PC-9 (cell line): ENCODE data around the gene PTPN13. TPM values are rescaled to one million over a fixed set of nuclear protein-coding genes. Genes with fewer than 3 reads are reported as not detected.

Experiments used
- BruUV-seq: library from RNA; stranded (reverse); fragments of 400-500 nt; replicated peaks from 2 replicates; lab custom pipeline; 2021; lab: Mats Ljungman, UMichigan
- CTCF ChIA-PET: fragments of 300-600 bp; sonication (Branson Sonifier 250); formaldehyde crosslinking; loops from one replicate; lab custom pipeline; 2022; ENCODE audit warnings: antibody characterized with exemption; lab: Charles Lee
- POLR2A ChIA-PET: fragments of 300-600 bp; sonication (Branson Sonifier 250); formaldehyde crosslinking; loops from one replicate; lab custom pipeline; 2022; ENCODE audit warnings: antibody characterized with exemption; ENCODE audit not compliant: unreplicated experiment; lab: Charles Lee
- DNase-seq, 2 experiments: peaks; one replicate each; pipeline versions ENCODE4 v3.0.0 to v3.0.0-alpha.2; 2015 to 2022; ENCODE audit warnings: mixed read lengths in 1 of 2
- H2AFZ ChIP-seq: fragments of 200-600 bp; sonication (generic); 2 replicates; pipeline ENCODE4 v1.8.1; 2017; ENCODE audit warnings: antibody characterized with exemption
- H3F3A ChIP-seq: fragments of 200-600 bp; sonication (generic); 2 replicates; pipeline ENCODE4 v1.8.1; 2017; ENCODE audit warnings: antibody characterized with exemption, mild to moderate bottlenecking, low read depth; ENCODE audit not compliant: insufficient read depth
- H3K27ac ChIP-seq: fragments of 200-600 bp; sonication (generic); 2 replicates; pipeline ENCODE4 v1.6.1; 2016; ENCODE audit warnings: mixed run types
- H3K27me3 ChIP-seq: fragments of 200-600 bp; sonication (generic); 2 replicates; pipeline ENCODE4 v1.6.1; 2016; ENCODE audit warnings: low read depth, mixed run types; ENCODE audit not compliant: insufficient read depth
- H3K36me3 ChIP-seq: fragments of 200-600 bp; sonication (generic); 2 replicates; pipeline ENCODE4 v1.6.1; 2016; ENCODE audit warnings: low read depth, mixed run types
- H3K4me1 ChIP-seq: fragments of 200-600 bp; sonication (generic); replicated peaks from 2 replicates; pipeline ENCODE4 v1.6.1; 2016; ENCODE audit warnings: mixed run types; ENCODE audit not compliant: insufficient read depth
- H3K4me2 ChIP-seq: fragments of 200-600 bp; sonication (generic); 2 replicates; pipeline ENCODE4 v1.6.1; 2017; ENCODE audit warnings: mixed run types
- H3K4me3 ChIP-seq: fragments of 200-600 bp; sonication (generic); 2 replicates; pipeline ENCODE4 v1.6.1; 2016; ENCODE audit warnings: mixed run types
- H3K79me2 ChIP-seq: fragments of 200-600 bp; sonication (generic); 2 replicates; pipeline ENCODE4 v1.6.1; 2017; ENCODE audit warnings: low read depth, mixed run types
- H3K9me2 ChIP-seq: fragments of 200-600 bp; sonication (generic); 2 replicates; pipeline ENCODE4 v1.8.1; 2017; ENCODE audit warnings: mild to moderate bottlenecking; ENCODE audit not compliant: insufficient read depth
- H3K9me3 ChIP-seq: fragments of 200-600 bp; sonication (generic); 2 replicates; pipeline ENCODE4 v1.8.1; 2016; ENCODE audit warnings: low read depth; ENCODE audit not compliant: insufficient read depth
- H4K20me1 ChIP-seq: fragments of 200-600 bp; sonication (generic); 2 replicates; pipeline ENCODE4 v1.8.1; 2017; ENCODE audit not compliant: insufficient read depth
- EZH2 ChIP-seq: fragments of 200-600 bp; sonication (generic); IDR thresholded peaks from 2 replicates; pipeline ENCODE4 v1.8.0; 2017; ENCODE audit warnings: antibody characterized with exemption, low read depth
- intact Hi-C: fragments of 100-400 bp; cut with micrococcal nuclease; formaldehyde crosslinking; loops from one replicate; pipeline ENCODE4 v1.10.0; 2022; ENCODE audit not compliant: unreplicated experiment
- total RNA-seq: library from RNA; stranded (reverse); gene quantifications from 2 replicates; pipeline ENCODE4 v1.2.3, GENCODE V29; 2021
- TF ChIP-seq, protein P1 (sequence below): fragments of 200-600 bp; sonication (generic); conservative IDR thresholded peaks from 2 replicates; pipeline ENCODE4 v1.6.1; 2017; ENCODE audit warnings: mixed run types, antibody characterized with exemption, mild to moderate bottlenecking, moderate library complexity

Gene PTPN13
- total RNA-seq, 1 experiment from 2014 or later: 6.9 TPM

GRCh38 chr4:86630629-86631028, 36.5 kb downstream of the PTPN13 start:
- H3K79me2 ChIP-seq: no peaks in the 10 kb centered on the region
- H3K27ac ChIP-seq: no peak overlapping the region
- no peak overlapping the region for H3K4me2 ChIP-seq
- no peaks in the 10 kb centered on the region for H3K9me3 ChIP-seq
- H3K9me2 ChIP-seq: no peaks in the 10 kb centered on the region
- H3F3A ChIP-seq: no peaks in the 10 kb centered on the region
- TF ChIP-seq, protein P1, sequence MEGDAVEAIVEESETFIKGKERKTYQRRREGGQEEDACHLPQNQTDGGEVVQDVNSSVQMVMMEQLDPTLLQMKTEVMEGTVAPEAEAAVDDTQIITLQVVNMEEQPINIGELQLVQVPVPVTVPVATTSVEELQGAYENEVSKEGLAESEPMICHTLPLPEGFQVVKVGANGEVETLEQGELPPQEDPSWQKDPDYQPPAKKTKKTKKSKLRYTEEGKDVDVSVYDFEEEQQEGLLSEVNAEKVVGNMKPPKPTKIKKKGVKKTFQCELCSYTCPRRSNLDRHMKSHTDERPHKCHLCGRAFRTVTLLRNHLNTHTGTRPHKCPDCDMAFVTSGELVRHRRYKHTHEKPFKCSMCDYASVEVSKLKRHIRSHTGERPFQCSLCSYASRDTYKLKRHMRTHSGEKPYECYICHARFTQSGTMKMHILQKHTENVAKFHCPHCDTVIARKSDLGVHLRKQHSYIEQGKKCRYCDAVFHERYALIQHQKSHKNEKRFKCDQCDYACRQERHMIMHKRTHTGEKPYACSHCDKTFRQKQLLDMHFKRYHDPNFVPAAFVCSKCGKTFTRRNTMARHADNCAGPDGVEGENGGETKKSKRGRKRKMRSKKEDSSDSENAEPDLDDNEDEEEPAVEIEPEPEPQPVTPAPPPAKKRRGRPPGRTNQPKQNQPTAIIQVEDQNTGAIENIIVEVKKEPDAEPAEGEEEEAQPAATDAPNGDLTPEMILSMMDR: no peak
- TF ChIP-seq EZH2: no peak
- H3K36me3 ChIP-seq: no peaks in the 10 kb centered on the region
- no peak overlapping the region for H2AFZ ChIP-seq
- no peak overlapping the region for H3K4me3 ChIP-seq
- ChIA-PET POLR2A (interaction anchor here (0.7 kb wide), 1 partner anchor 411 kb away, joined by 8 read pairs; no protein-coding TSS in a partner anchor), CTCF (no interaction called here)
- DNase-seq: no peak
- no peaks in the 10 kb centered on the region for H3K4me1 ChIP-seq
- H4K20me1 ChIP-seq: no peaks in the 10 kb centered on the region
- intact Hi-C loops: no loop called here
- no peaks in the 10 kb centered on the region for H3K27me3 ChIP-seq
- no TSS peak for BruUV-seq

DNA sequence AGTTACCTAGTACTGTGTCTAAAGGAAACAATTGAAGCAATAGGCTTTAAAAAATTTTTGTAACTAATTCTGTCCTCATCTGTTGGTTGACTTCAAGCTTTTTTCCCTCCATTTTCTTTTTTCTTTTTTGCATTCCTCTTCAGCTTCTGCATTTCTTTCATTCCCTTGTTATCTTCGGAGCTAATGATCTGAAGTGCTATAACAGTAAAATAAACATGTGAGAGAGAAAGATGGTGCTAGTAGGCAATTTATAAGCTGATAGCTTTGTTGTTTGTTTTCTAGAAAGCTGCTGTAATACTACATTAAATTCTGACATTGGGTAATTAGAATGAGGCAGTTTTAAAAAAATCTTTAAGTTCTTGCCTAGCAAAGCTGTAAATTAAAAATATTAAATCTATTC, 37.1 kb downstream of the PTPN13 start:
- intact Hi-C loops: no loop called here
- Histone ChIP-seq H3K9me3 (no peaks in the 10 kb centered on the region), H3K9me2 (no peaks in the 10 kb centered on the region), H3K4me1 (no peaks in the 10 kb centered on the region), H2AFZ (no peak overlapping the region), H3K4me2 (no peak overlapping the region), H4K20me1 (no peaks in the 10 kb centered on the region), H3F3A (no peaks in the 10 kb centered on the region), H3K27me3 (no peaks in the 10 kb centered on the region), H3K36me3 (no peaks in the 10 kb centered on the region), H3K4me3 (no peak overlapping the region), H3K27ac (no peak overlapping the region), H3K79me2 (no peaks in the 10 kb centered on the region)
- BruUV-seq: no TSS peak
- CTCF ChIA-PET: no interaction called here
- TF ChIP-seq, protein P1: no peak
- TF ChIP-seq EZH2: no peak
- no peak for DNase-seq
- POLR2A ChIA-PET: no interaction called here

DNA sequence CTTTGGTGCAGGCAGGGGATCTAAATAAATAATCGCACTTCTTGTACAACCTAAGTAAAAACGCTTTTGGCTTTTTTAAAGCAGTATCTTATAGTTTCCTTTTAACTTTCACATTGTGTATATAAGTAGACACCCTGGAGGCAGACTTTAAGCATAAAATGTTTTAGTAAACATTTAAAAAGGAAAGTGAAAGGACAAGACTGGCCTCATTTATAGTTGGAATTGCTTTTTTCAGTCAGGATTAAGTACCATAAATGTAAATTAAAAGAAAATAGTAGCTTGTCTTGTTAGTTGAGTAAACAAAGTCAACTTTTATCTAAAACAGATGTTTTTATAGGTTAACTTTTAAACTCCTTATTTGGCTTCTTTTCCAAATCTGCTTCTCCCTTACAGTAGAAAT, 39.7 kb downstream of the PTPN13 start:
- no peaks in the 10 kb centered on the region for H3K9me2 ChIP-seq
- DNase-seq: no peak
- ChIA-PET CTCF (no interaction called here), POLR2A (no interaction called here)
- H3K4me2 ChIP-seq: no peak overlapping the region
- no peak overlapping the region for H2AFZ ChIP-seq
- no peaks in the 10 kb centered on the region for H3K79me2 ChIP-seq
- H3K4me3 ChIP-seq: no peak overlapping the region
- no peaks in the 10 kb centered on the region for H3K36me3 ChIP-seq
- H3K27ac ChIP-seq: no peak overlapping the region
- BruUV-seq: no TSS peak
- no peaks in the 10 kb centered on the region for H3F3A ChIP-seq
- H4K20me1 ChIP-seq: no peaks in the 10 kb centered on the region
- H3K9me3 ChIP-seq: no peaks in the 10 kb centered on the region
- intact Hi-C loops: no loop called here
- no peaks in the 10 kb centered on the region for H3K27me3 ChIP-seq
- H3K4me1 ChIP-seq: no peaks in the 10 kb centered on the region
- TF ChIP-seq EZH2: no peak
- TF ChIP-seq, protein P1: no peak
